Suprapubic skin (tissue), 4 donors: ENCODE measurements around the gene UGT1A8.

Source experiments
- EP300 ChIP-seq: sonication (generic); formaldehyde crosslinking; IDR thresholded peaks from one replicate; pipeline ENCODE4 v1.6.1; 2017; ENCODE audit warnings: antibody characterized with exemption
- POLR2A ChIP-seq, 2 donors: fragments of 450-650 bp; IDR thresholded peaks; one replicate each; pipeline ENCODE4 v1.6.1; 2017; ENCODE audit warnings: antibody characterized with exemption in 2 of 2, mild to moderate bottlenecking in 2 of 2, moderate library complexity in 2 of 2
- POLR2AphosphoS5 ChIP-seq, 3 donors: sonication (generic); formaldehyde crosslinking; IDR thresholded peaks; one replicate each; pipeline ENCODE4 v1.6.1; 2017; ENCODE audit warnings: antibody characterized with exemption in 3 of 3
- TF ChIP-seq, protein P1 (sequence below), 2 donors: fragments of 200-600 bp in 1 of 2; fragments of 450-650 bp in 1 of 2; sonication (generic) in 1 of 2; IDR thresholded peaks; one replicate each; pipeline ENCODE4 v1.5.1; 2016 to 2019; ENCODE audit warnings: antibody characterized with exemption in 2 of 2, mild to moderate bottlenecking in 1 of 2, moderate library complexity in 1 of 2

- TF ChIP-seq POLR2A (IDR thresholded peaks at IDR 0.05) = no peak
- TF ChIP-seq, protein P1, sequence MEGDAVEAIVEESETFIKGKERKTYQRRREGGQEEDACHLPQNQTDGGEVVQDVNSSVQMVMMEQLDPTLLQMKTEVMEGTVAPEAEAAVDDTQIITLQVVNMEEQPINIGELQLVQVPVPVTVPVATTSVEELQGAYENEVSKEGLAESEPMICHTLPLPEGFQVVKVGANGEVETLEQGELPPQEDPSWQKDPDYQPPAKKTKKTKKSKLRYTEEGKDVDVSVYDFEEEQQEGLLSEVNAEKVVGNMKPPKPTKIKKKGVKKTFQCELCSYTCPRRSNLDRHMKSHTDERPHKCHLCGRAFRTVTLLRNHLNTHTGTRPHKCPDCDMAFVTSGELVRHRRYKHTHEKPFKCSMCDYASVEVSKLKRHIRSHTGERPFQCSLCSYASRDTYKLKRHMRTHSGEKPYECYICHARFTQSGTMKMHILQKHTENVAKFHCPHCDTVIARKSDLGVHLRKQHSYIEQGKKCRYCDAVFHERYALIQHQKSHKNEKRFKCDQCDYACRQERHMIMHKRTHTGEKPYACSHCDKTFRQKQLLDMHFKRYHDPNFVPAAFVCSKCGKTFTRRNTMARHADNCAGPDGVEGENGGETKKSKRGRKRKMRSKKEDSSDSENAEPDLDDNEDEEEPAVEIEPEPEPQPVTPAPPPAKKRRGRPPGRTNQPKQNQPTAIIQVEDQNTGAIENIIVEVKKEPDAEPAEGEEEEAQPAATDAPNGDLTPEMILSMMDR (IDR thresholded peaks at IDR 0.05) = no peak
- TF ChIP-seq POLR2AphosphoS5 (IDR thresholded peaks at IDR 0.05) = no peak
- no peak for TF ChIP-seq EP300
Observed at GRCh38 chr2:233816334-233816733, 198.9 kb downstream of the UGT1A8 start.
